Heart left ventricle (tissue), 16 donors: ENCODE data around the gene TDG. TPM values are rescaled to one million over a fixed set of nuclear protein-coding genes. Genes with fewer than 3 reads are reported as not detected.

Experiments used
- ATAC-seq, 4 donors: fragments of 200-7000 bp; cut with Tn5 transposase; one replicate each; pipeline ENCODE4 v1.9.1; 2020 to 2022; ENCODE audit warnings: moderate library complexity in 4 of 4, mild to moderate bottlenecking in 3 of 4, moderate number of reproducible peaks in 1 of 4
- DNase-seq, 5 donors: peaks; one replicate each; pipeline ENCODE4 v3.0.0-alpha.2; 2020
- H3K27ac ChIP-seq, 12 donors: fragments of 200-600 bp; sonication (generic) in 4 of 12; one replicate each; pipeline versions ENCODE4 v1.5.0 to v1.8.0; 2016 to 2022; ENCODE audit warnings: mild to moderate bottlenecking in 2 of 12
- H3K27me3 ChIP-seq, 9 donors: fragments of 200-600 bp; sonication (generic) in 2 of 9; one replicate each; pipeline versions ENCODE4 v1.5.1 to v1.8.0; 2016 to 2022; ENCODE audit warnings: mild to moderate bottlenecking in 3 of 9
- H3K36me3 ChIP-seq, 9 donors: fragments of 200-600 bp; sonication (generic) in 2 of 9; one replicate each; pipeline versions ENCODE4 v1.5.0 to v1.8.0; 2018 to 2022; ENCODE audit warnings: mild to moderate bottlenecking in 2 of 9
- H3K4me1 ChIP-seq, 12 donors: fragments of 200-600 bp; sonication (generic) in 4 of 12; one replicate each; pipeline versions ENCODE4 v1.5.0 to v1.8.0; 2016 to 2022; ENCODE audit warnings: mild to moderate bottlenecking in 3 of 12
- H3K4me3 ChIP-seq, 12 donors: fragments of 200-600 bp; sonication (generic) in 4 of 12; one replicate each; pipeline versions ENCODE4 v1.5.0 to v1.8.0; 2017 to 2022; ENCODE audit warnings: mild to moderate bottlenecking in 9 of 12, moderate library complexity in 4 of 12
- H3K9me3 ChIP-seq, 12 donors: fragments of 200-600 bp; sonication (generic) in 4 of 12; one replicate each; pipeline versions ENCODE4 v1.5.0 to v1.8.0; 2016 to 2022; ENCODE audit warnings: mild to moderate bottlenecking in 1 of 12
- POLR2A ChIP-seq, 2 donors: fragments of 450-650 bp; IDR thresholded peaks; one replicate each; pipeline ENCODE4 v1.6.1; 2017; ENCODE audit warnings: antibody characterized with exemption in 2 of 2, mild to moderate bottlenecking in 2 of 2, moderate library complexity in 2 of 2
- whole genome bisulfite sequencing, 4 donors: extraction: QIAGEN DNeasy Blood & Tissue Kit in 2 of 4; methylation state at CpG; one replicate each; pipeline versions ENCODE4 v1.1.5 to v1.1.7; 2013 to 2018; 5-methylcytosine and 5-hydroxymethylcytosine counted together
- intact Hi-C, 10 donors: fragments of 100-400 bp; cut with DNase I; formaldehyde crosslinking; loops; one replicate each; pipeline versions ENCODE4 v1.11.1 to v1.14.2; 2022
- polyA plus RNA-seq, 2 donors: library from polyadenylated mRNA; stranded (reverse); fragments of 200-250 nt; gene quantifications; one replicate each; pipeline ENCODE4 v1.2.3, GENCODE V29; 2013
- total RNA-seq, 9 donors: library from RNA; depleted of rRNA in 2 of 9; stranded (reverse); fragments of >200 nt in 2 of 9; fragmentation: NEBNext Ultra II Directional in 3 of 9; extraction: Animal tissue kit (Norgen Biotek cat#: 25700) in 3 of 9; gene quantifications; one replicate each; pipeline versions ENCODE4 v1.1.0 to v1.2.4, GENCODE V29; 2016 to 2023
- TF ChIP-seq, protein P1 (sequence below), 12 donors: fragments of 200-600 bp; sonication (generic) in 4 of 12; IDR thresholded peaks; one replicate each; pipeline versions ENCODE4 v1.5.0 to v1.8.0; 2018 to 2022; ENCODE audit warnings: antibody characterized with exemption in 12 of 12, mild to moderate bottlenecking in 5 of 12
- donor health status: ischemic (EF 13 %, LVEDD 7.1; RV severe dilation, severe dysfunction).
- donor health status: healthy with polysubstance abuse.
- donor health status: DM: no; HTN: yes; CAD: no.
- donor health status: DM: no; HTN: no; CAD: no.
- donor health status: ischemic (EF 25% LVEDD 6.9; RV normal size, moderate dysfunction).
- donor health status: ischemic (EF 25% LVEDD 5.7; RV mildly dilated, moderate dysfunction).
- donor health status: healthy.
- donor health status: DM: yes; HTN: yes; CAD: no.
- donor health status: ischemic (EF 35%, LVEDD 5.7; RV mildly dilated, moderate dysfunction).
- donor health status: nonischemic (EF 11% LVEDD 7.7; RV severe dilation, severe dysfunction).
- donor health status: DM: yes; HTN: yes; CAD: no.
- donor health status: PGD.
- donor health status: ischemic (EF 29% LVEDD 5.4; RV normal size, mild dysfunction).
- donor health status: nonischemic (EF 23%, LVEDD 6.1; RV moderate dilation, normal function).

TDG gene
- total and polyA plus RNA-seq, 11 donors: 7.4 to 15.5 (median 13.1) TPM

DNA sequence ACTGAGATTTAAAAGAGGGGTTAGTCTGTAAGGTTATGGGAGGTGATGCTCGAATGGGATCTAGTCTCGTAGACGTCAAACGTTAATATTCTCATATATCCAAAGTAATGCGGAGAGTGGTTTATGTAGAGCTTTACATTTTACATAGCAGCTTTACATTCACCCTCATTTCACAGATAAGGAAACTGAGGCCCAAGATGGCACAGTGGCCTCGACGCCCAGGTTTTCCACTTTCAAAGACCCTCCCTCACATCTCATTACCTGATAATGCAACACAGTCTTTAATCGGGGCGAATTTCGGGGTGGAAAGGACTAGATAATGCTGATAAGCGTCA is 450 bp upstream of the TDG start:
- TF ChIP-seq POLR2A (IDR thresholded peaks at IDR 0.05): no peak
- TF ChIP-seq, protein P1, sequence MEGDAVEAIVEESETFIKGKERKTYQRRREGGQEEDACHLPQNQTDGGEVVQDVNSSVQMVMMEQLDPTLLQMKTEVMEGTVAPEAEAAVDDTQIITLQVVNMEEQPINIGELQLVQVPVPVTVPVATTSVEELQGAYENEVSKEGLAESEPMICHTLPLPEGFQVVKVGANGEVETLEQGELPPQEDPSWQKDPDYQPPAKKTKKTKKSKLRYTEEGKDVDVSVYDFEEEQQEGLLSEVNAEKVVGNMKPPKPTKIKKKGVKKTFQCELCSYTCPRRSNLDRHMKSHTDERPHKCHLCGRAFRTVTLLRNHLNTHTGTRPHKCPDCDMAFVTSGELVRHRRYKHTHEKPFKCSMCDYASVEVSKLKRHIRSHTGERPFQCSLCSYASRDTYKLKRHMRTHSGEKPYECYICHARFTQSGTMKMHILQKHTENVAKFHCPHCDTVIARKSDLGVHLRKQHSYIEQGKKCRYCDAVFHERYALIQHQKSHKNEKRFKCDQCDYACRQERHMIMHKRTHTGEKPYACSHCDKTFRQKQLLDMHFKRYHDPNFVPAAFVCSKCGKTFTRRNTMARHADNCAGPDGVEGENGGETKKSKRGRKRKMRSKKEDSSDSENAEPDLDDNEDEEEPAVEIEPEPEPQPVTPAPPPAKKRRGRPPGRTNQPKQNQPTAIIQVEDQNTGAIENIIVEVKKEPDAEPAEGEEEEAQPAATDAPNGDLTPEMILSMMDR (IDR thresholded peaks at IDR 0.05): no peak
- Histone ChIP-seq H3K36me3 (peaks cover 0 to 14% (median 0%) of the 10 kb centered on the region in 9 donors), H3K4me3 (peak overlapping the region; percentile 74 to 99 (median 84)), H3K27ac (peak overlapping the region; percentile 73 to 98 (median 96)), H3K27me3 (no peaks in the 10 kb centered on the region), H3K4me1 (peaks cover 4 to 59% (median 51%) of the 10 kb centered on the region in 12 donors), H3K9me3 (no peaks in the 10 kb centered on the region)
- DNase-seq: no peak
- no peak for ATAC-seq
- intact Hi-C loops: loop anchor here in 6 of 10 donors (1.0 to 10.0 kb wide), 7 partner anchors 8 to 140 kb away; partner anchors contain the start of genes HCFC2 (in 4 of the 6) and HSP90B1 (in 2 of the 6)
- WGBS, 4 donors: 0% methylated on average over 11 of the region's 11 CpGs

GRCh38 chr12:103966736-103967135 is 1.1 kb downstream of the TDG start:
- 7 to 32% (median 22%) methylated on average over 1 of the region's 1 CpG for WGBS, 4 donors
- Histone ChIP-seq H3K4me1 (peaks cover 4 to 71% (median 52%) of the 10 kb centered on the region in 12 donors), H3K27ac (peak overlapping the region; percentile 73 to 98 (median 96)), H3K36me3 (peaks cover 0 to 14% (median 0%) of the 10 kb centered on the region in 9 donors), H3K27me3 (no peaks in the 10 kb centered on the region), H3K4me3 (peak overlapping the region; percentile 74 to 99 (median 84)), H3K9me3 (no peaks in the 10 kb centered on the region)
- TF ChIP-seq, protein P1 (IDR thresholded peaks at IDR 0.05): no peak
- no peak for TF ChIP-seq POLR2A (IDR thresholded peaks at IDR 0.05)
- intact Hi-C loops: loop anchor here in 5 of 10 donors (5.0 to 10.0 kb wide), 5 partner anchors 34 to 138 kb away; partner anchors contain the start of genes HCFC2 (in 2 of the 5) and HSP90B1 (in 2 of the 5)
- DNase-seq: no peak
- ATAC-seq: no peak

GRCh38 chr12:103969391-103969790 is 3.7 kb downstream of the TDG start:
- WGBS, 4 donors: 36 to 54% (median 43%) methylated on average over 2 of the region's 2 CpGs
- Histone ChIP-seq H3K9me3 (no peaks in the 10 kb centered on the region), H3K27me3 (no peaks in the 10 kb centered on the region), H3K4me1 (peaks cover 3 to 71% (median 47%) of the 10 kb centered on the region in 12 donors), H3K36me3 (peaks cover 0 to 27% (median 7%) of the 10 kb centered on the region in 9 donors), H3K4me3 (no peak overlapping the region), H3K27ac (no peak overlapping the region)
- TF ChIP-seq POLR2A (IDR thresholded peaks at IDR 0.05): no peak
- intact Hi-C loops: loop anchor here in 5 of 10 donors (5.0 to 10.0 kb wide), 5 partner anchors 37 to 135 kb away; partner anchors contain the start of genes HCFC2 (in 2 of the 5) and HSP90B1 (in 2 of the 5)
- ATAC-seq (no peak), DNase-seq (no peak)

- no peak for DNase-seq
- intact Hi-C loops: loop anchor here in 2 of 10 donors (10.0 kb wide), 2 partner anchors 81 to 91 kb away; partner anchors contain the start of genes GLT8D2 (in 1 of the 2) and HCFC2 (in 1 of the 2)
- H3K36me3 ChIP-seq: peaks cover 0 to 60% (median 29%) of the 10 kb centered on the region in 9 donors
- TF ChIP-seq POLR2A (IDR thresholded peaks at IDR 0.05): no peak
- TF ChIP-seq, protein P1 (IDR thresholded peaks at IDR 0.05): no peak
- peaks cover 0 to 39% (median 16%) of the 10 kb centered on the region in 12 donors for H3K4me1 ChIP-seq
- no peak overlapping the region for H3K27ac ChIP-seq
- H3K27me3 ChIP-seq: no peaks in the 10 kb centered on the region
- no peak overlapping the region for H3K4me3 ChIP-seq
- no peaks in the 10 kb centered on the region for H3K9me3 ChIP-seq
- no peak for ATAC-seq
- WGBS, 4 donors: 53 to 64% (median 57%) methylated on average over 2 of the region's 2 CpGs
These were observed 8.2 kb downstream of the TDG start for GRCh38 chr12:103973909-103974308.
